H1 (cell line): Measurements from ENCODE around the gene LAP3. TPM values are rescaled to one million over a fixed set of nuclear protein-coding genes. Genes with fewer than 3 reads are reported as not detected.

Source experiments
- GABPA ChIP-seq: IDR thresholded peaks from 2 replicates; pipeline ENCODE4 v1.6.1; 2011; ENCODE audit warnings: mild to moderate bottlenecking, low read length, moderate library complexity, borderline replicate concordance; ENCODE audit not compliant: insufficient read depth
- HDAC6 ChIP-seq: IDR thresholded peaks from one replicate; pipeline ENCODE4 v1.7.1; 2012; ENCODE audit warnings: low read depth, mild to moderate bottlenecking, inconsistent platforms, low read length, moderate library complexity
- polyA plus RNA-seq, 7 experiments: library from polyadenylated mRNA; depleted of rRNA in 3 of 7; stranded (reverse) in 5 of 7; unstranded in 2 of 7; fragments of >200 nt in 5 of 7; fragments of 200-250 nt in 2 of 7; gene quantifications; 1 replicate in 5 of 7; 2 replicates in 1 of 7; 4 replicates in 1 of 7; pipeline versions ENCODE4 v1.2.1 to v1.2.3, GENCODE V29; 2011 to 2013; ENCODE audit warnings: missing spikeins in 2 of 7, mixed read lengths in 2 of 7
- total RNA-seq: library from RNA; stranded (reverse); fragmentation: NEBNext Ultra II Directional; extraction: Animal tissue kit (Norgen Biotek cat#: 25700); gene quantifications from 2 replicates; pipeline ENCODE4 v1.2.1, GENCODE V29; 2021

The LAP3 gene
- total and polyA plus RNA-seq, 2 of the 8 experiments (the other 6 are each of a cell fraction or from before 2014, with no cell fraction given), result 28.3 to 50.9 TPM

- TF ChIP-seq GABPA, result no peak
- TF ChIP-seq HDAC6, result no peak
- TF ChIP-seq, all 59 proteins: peak for 0
Measured at GRCh38 chr4:17639136-17639535, 62.1 kb downstream of the LAP3 start (continued).
